ENCODE data around the gene CHMP4A. TPM values are rescaled to one million over a fixed set of nuclear protein-coding genes. Genes with fewer than 3 reads are reported as not detected.

The CHMP4A gene
- total and polyA plus RNA-seq, 2 of the 13 experiments (the other 11 are each of a cell fraction or from before 2014, with no cell fraction given) = 83.6 to 113 TPM

DNA sequence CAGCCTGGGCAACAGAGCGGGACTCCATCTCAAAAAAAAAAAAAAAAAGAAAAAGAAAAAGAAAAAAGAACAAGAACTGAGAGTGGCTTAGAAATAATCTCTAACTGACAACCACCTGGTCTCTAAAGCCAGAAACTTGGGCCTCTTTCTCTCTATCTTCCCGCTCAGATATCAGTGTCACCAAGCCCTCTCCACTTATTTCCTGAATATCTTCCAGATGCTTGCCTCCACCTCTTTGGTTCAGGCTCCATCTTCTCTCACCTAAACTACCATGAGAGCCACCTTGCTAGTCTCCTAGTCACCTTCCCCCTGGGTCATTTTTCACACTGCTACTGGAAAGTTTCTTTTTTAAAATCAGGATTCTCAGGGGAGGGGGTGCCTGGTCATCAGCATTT is 16.2 kb downstream of the CHMP4A start:
- Histone ChIP-seq H3K79me2 (ENCODE audit: insufficient read depth, low read length) (peaks cover 42% of the 10 kb centered on the region), H2AFZ (ENCODE audit: low read length) (no peak overlapping the region), H3K4me2 (ENCODE audit: low read depth, low read length) (peak overlapping the region; percentile 99), H3K9ac (ENCODE audit: insufficient read depth, low read depth, low read length) (peak overlapping the region; percentile 97), H3K4me3 (replicated peaks in 1 of 3; ENCODE audit: insufficient read depth in 1 of 3, low read depth in 2 of 3, low read length in 3 of 3) (peak overlapping the region in 2 of 3 experiments; percentile 23 to 91; a peak in 3 of 6 replicates), H3K36me3 (replicated peaks in 1 of 2; ENCODE audit: control insufficient read depth in 1 of 2, insufficient read depth in 2 of 2, low read length in 2 of 2) (peaks cover 14 to 17% of the 10 kb centered on the region in 2 experiments; a peak in 4 of 5 replicates), H3K4me1 (ENCODE audit: insufficient read depth, low read length) (peaks cover 61% of the 10 kb centered on the region), H3K9me3 (ENCODE audit: low read length) (no peaks in the 10 kb centered on the region), H3K27ac (ENCODE audit: extremely low read length, insufficient read depth, low read length) (peak overlapping the region; percentile 84), H3K27me3 (ENCODE audit: control insufficient read depth in 1 of 2, insufficient read depth in 2 of 2, low read length in 2 of 2) (no peaks in the 10 kb centered on the region; a peak in 1 of 5 replicates), H4K20me1 (ENCODE audit: insufficient read depth, low read length) (no peaks in the 10 kb centered on the region)
- no peak for DNase-seq (ENCODE audit: low spot score)
- ChIA-PET CTCF (ENCODE audit: low intra/inter-chr PET ratio, low total read pairs) (no interaction called here), POLR2A (interaction anchor here (0.9 to 4.3 kb wide), 12 partner anchors 10 to 102 kb away, joined by 4 to 230 read pairs (median 32); partner anchors contain the start of genes CHMP4A, DCAF11, DHRS1 and EMC9)
- BruUV-seq (replicated peaks) = no TSS peak
- WGBS (ENCODE audit: low lambda C conversion rate) = 92% methylated on average over 2 of the region's 2 CpGs
- no peak for ATAC-seq
- no peak for FAIRE-seq
- intact Hi-C loops (cut with micrococcal nuclease; ENCODE audit: unreplicated experiment) = no loop called here
- in situ Hi-C loops (cut with HindIII; ENCODE audit: extremely low pct_ligation_motif_present, low pct_unique_long_range_greater_than_20kb) = no loop called here
- TF ChIP-seq TP53 (CRISPR knock-in tag; conservative IDR thresholded peaks at IDR 0.05) (no peak), ETV6 (CRISPR knock-in tag; conservative IDR thresholded peaks at IDR 0.05) (no peak), CCAR2 (optimal IDR thresholded peaks at IDR 0.05; ENCODE audit: low read depth, low read length) (no peak), ZNF180 (CRISPR knock-in tag; IDR thresholded peaks at IDR 0.05; ENCODE audit: borderline replicate concordance, low read depth) (no peak), ZNF331 (CRISPR knock-in tag; IDR thresholded peaks at IDR 0.05) (no peak), GATAD1 (CRISPR knock-in tag; IDR thresholded peaks at IDR 0.05) (no peak), RBFOX2 (IDR thresholded peaks at IDR 0.05; ENCODE audit: low read depth, low read length) (0 out of 2 replicates have a peak, but pooled peaks have one; percentile 24), ZFX (CRISPR knock-in tag; IDR thresholded peaks at IDR 0.05; ENCODE audit: low read depth) (no peak), RARG (CRISPR knock-in tag; IDR thresholded peaks at IDR 0.05; ENCODE audit: low read depth) (no peak), CHD2 (IDR thresholded peaks at IDR 0.05; ENCODE audit: low read depth, low read length) (no peak), ZNF543 (CRISPR knock-in tag; IDR thresholded peaks at IDR 0.05) (no peak), CCDC6 (CRISPR knock-in tag; IDR thresholded peaks at IDR 0.05) (no peak), TGIF2 (CRISPR knock-in tag; IDR thresholded peaks at IDR 0.05) (no peak), ELF1 (CRISPR knock-in tag; IDR thresholded peaks at IDR 0.05) (no peak)
- TF ChIP-seq, protein P1, sequence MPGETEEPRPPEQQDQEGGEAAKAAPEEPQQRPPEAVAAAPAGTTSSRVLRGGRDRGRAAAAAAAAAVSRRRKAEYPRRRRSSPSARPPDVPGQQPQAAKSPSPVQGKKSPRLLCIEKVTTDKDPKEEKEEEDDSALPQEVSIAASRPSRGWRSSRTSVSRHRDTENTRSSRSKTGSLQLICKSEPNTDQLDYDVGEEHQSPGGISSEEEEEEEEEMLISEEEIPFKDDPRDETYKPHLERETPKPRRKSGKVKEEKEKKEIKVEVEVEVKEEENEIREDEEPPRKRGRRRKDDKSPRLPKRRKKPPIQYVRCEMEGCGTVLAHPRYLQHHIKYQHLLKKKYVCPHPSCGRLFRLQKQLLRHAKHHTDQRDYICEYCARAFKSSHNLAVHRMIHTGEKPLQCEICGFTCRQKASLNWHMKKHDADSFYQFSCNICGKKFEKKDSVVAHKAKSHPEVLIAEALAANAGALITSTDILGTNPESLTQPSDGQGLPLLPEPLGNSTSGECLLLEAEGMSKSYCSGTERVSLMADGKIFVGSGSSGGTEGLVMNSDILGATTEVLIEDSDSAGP (CRISPR knock-in tag; IDR thresholded peaks at IDR 0.05; ENCODE audit: borderline replicate concordance) = no peak
- TF ChIP-seq, protein P2, sequence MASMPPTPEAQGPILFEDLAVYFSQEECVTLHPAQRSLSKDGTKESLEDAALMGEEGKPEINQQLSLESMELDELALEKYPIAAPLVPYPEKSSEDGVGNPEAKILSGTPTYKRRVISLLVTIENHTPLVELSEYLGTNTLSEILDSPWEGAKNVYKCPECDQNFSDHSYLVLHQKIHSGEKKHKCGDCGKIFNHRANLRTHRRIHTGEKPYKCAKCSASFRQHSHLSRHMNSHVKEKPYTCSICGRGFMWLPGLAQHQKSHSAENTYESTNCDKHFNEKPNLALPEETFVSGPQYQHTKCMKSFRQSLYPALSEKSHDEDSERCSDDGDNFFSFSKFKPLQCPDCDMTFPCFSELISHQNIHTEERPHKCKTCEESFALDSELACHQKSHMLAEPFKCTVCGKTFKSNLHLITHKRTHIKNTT (CRISPR knock-in tag; IDR thresholded peaks at IDR 0.05) = no peak
- TF ChIP-seq, protein P3, sequence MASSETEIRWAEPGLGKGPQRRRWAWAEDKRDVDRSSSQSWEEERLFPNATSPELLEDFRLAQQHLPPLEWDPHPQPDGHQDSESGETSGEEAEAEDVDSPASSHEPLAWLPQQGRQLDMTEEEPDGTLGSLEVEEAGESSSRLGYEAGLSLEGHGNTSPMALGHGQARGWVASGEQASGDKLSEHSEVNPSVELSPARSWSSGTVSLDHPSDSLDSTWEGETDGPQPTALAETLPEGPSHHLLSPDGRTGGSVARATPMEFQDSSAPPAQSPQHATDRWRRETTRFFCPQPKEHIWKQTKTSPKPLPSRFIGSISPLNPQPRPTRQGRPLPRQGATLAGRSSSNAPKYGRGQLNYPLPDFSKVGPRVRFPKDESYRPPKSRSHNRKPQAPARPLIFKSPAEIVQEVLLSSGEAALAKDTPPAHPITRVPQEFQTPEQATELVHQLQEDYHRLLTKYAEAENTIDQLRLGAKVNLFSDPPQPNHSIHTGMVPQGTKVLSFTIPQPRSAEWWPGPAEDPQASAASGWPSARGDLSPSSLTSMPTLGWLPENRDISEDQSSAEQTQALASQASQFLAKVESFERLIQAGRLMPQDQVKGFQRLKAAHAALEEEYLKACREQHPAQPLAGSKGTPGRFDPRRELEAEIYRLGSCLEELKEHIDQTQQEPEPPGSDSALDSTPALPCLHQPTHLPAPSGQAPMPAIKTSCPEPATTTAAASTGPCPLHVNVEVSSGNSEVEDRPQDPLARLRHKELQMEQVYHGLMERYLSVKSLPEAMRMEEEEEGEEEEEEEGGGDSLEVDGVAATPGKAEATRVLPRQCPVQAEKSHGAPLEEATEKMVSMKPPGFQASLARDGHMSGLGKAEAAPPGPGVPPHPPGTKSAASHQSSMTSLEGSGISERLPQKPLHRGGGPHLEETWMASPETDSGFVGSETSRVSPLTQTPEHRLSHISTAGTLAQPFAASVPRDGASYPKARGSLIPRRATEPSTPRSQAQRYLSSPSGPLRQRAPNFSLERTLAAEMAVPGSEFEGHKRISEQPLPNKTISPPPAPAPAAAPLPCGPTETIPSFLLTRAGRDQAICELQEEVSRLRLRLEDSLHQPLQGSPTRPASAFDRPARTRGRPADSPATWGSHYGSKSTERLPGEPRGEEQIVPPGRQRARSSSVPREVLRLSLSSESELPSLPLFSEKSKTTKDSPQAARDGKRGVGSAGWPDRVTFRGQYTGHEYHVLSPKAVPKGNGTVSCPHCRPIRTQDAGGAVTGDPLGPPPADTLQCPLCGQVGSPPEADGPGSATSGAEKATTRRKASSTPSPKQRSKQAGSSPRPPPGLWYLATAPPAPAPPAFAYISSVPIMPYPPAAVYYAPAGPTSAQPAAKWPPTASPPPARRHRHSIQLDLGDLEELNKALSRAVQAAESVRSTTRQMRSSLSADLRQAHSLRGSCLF (CRISPR knock-in tag; IDR thresholded peaks at IDR 0.05; ENCODE audit: borderline replicate concordance) = no peak

Measured in HepG2 (cell line).